ENCODE results near the gene TMEM175.

DNA sequence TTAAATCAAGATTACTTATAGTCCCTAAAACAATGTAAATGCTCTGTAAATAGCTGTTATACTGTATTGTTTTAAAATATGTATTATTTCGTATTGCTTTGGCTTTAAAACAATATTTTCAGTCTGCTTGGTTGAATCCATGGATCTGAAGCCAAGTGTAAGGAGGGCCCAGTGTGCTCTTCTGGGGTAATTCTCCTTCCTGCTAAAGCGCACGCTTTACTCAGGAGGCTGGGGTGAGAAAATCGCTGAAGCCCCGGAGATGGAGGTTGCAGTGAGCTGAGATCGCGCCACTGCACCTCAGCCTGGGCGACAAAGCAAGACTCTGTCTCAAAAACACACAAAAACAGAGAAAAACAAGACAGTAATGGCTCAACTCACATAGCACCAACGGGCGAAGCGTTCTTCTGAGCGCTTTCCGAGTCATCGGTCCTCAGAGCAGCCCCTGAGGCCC, 54.2 kb downstream of the TMEM175 start:
- TF ChIP-seq, protein P1, sequence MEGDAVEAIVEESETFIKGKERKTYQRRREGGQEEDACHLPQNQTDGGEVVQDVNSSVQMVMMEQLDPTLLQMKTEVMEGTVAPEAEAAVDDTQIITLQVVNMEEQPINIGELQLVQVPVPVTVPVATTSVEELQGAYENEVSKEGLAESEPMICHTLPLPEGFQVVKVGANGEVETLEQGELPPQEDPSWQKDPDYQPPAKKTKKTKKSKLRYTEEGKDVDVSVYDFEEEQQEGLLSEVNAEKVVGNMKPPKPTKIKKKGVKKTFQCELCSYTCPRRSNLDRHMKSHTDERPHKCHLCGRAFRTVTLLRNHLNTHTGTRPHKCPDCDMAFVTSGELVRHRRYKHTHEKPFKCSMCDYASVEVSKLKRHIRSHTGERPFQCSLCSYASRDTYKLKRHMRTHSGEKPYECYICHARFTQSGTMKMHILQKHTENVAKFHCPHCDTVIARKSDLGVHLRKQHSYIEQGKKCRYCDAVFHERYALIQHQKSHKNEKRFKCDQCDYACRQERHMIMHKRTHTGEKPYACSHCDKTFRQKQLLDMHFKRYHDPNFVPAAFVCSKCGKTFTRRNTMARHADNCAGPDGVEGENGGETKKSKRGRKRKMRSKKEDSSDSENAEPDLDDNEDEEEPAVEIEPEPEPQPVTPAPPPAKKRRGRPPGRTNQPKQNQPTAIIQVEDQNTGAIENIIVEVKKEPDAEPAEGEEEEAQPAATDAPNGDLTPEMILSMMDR (IDR thresholded peaks at IDR 0.05): no peak
- no peak for TF ChIP-seq ZFX (IDR thresholded peaks at IDR 0.05; ENCODE audit: borderline replicate concordance)
